IMR-90 (cell line): Measurements from ENCODE around the gene EXOC8. TPM values are rescaled to one million over a fixed set of nuclear protein-coding genes. Genes with fewer than 3 reads are reported as not detected.
"Not testable (repeated sequence)": the region's sequence is repeated elsewhere in the genome, so short reads cannot be mapped to it uniquely, and the experiment has no call there.

Experiments used
- ATAC-seq: fragments of 200-7000 bp; cut with Tn5 transposase; 2 replicates; pipeline ENCODE4 v1.9.1; 2020; ENCODE audit warnings: low read depth, mild to moderate bottlenecking, moderate library complexity
- BruUV-seq: library from RNA; stranded (reverse); fragments of 400-500 nt; replicated peaks from 2 replicates; lab custom pipeline; 2021; lab: Mats Ljungman, UMichigan
- CTCF ChIA-PET: fragments of 300-600 bp; formaldehyde crosslinking; extraction: SDS; loops from one replicate; lab custom pipeline; 2021; ENCODE audit warnings: antibody characterized with exemption; lab: Yijun Ruan, JAX
- POLR2A ChIA-PET: fragments of 300-600 bp; sonication (Branson Sonifier 250); formaldehyde crosslinking; loops from one replicate; lab custom pipeline; 2022; ENCODE audit warnings: antibody characterized with exemption; ENCODE audit not compliant: unreplicated experiment; lab: Charles Lee
- DNase-seq: peaks from one replicate; pipeline ENCODE4 v3.0.0; 2013
- H2AFZ ChIP-seq: replicated peaks from 2 replicates; pipeline ENCODE3; 2013; ENCODE audit warnings: low read length, mild to moderate bottlenecking; ENCODE audit not compliant: poor library complexity
- H2AK5ac ChIP-seq: 2 replicates; pipeline ENCODE4 v1.6.1; 2013; ENCODE audit warnings: low read depth, low read length, inconsistent platforms
- H2AK9ac ChIP-seq: replicated peaks from 2 replicates; pipeline ENCODE3; 2013; ENCODE audit warnings: mild to moderate bottlenecking, low read depth, low read length, moderate library complexity; ENCODE audit not compliant: poor library complexity
- H2BK120ac ChIP-seq: 2 replicates; pipeline ENCODE4 v1.6.1; 2013; ENCODE audit warnings: low read depth, low read length, inconsistent platforms
- H2BK15ac ChIP-seq: 3 replicates; pipeline ENCODE4 v1.6.1; 2013; ENCODE audit warnings: low read depth, low read length, inconsistent platforms
- H2BK20ac ChIP-seq: 2 replicates; pipeline ENCODE4 v1.6.1; 2013; ENCODE audit warnings: low read depth, mild to moderate bottlenecking, inconsistent platforms, low read length, moderate library complexity
- H2BK5ac ChIP-seq: 2 replicates; pipeline ENCODE4 v1.6.1; 2013; ENCODE audit warnings: mild to moderate bottlenecking, low read depth, low read length, inconsistent platforms; ENCODE audit not compliant: poor library complexity, severe bottlenecking
- H3K14ac ChIP-seq: replicated peaks from 2 replicates; pipeline ENCODE4 v1.6.1; 2013; ENCODE audit warnings: low read depth, low read length, inconsistent platforms
- H3K18ac ChIP-seq: 2 replicates; pipeline ENCODE4 v1.6.1; 2013; ENCODE audit warnings: low read depth, low read length, control low read depth
- H3K23ac ChIP-seq: 2 replicates; pipeline ENCODE4 v1.6.1; 2013; ENCODE audit warnings: low read depth, low read length, inconsistent platforms
- H3K27ac ChIP-seq: 2 replicates; pipeline ENCODE4 v1.5.1; 2013; ENCODE audit warnings: mild to moderate bottlenecking, control low read depth, low read length; ENCODE audit not compliant: insufficient read depth
- H3K27me3 ChIP-seq: 2 replicates; pipeline ENCODE4 v1.6.1; 2013; ENCODE audit warnings: low read length; ENCODE audit not compliant: control insufficient read depth, insufficient read depth
- H3K36me3 ChIP-seq: 2 replicates; pipeline ENCODE4 v1.6.1; 2013; ENCODE audit warnings: low read length, mixed read lengths; ENCODE audit not compliant: control insufficient read depth, insufficient read depth
- H3K4ac ChIP-seq: 2 replicates; pipeline ENCODE4 v1.6.1; 2013; ENCODE audit warnings: low read depth, low read length, inconsistent platforms
- H3K4me1 ChIP-seq: 2 replicates; pipeline ENCODE4 v1.6.1; 2013; ENCODE audit warnings: low read length, mixed read lengths; ENCODE audit not compliant: control insufficient read depth, insufficient read depth
- H3K4me2 ChIP-seq: 2 replicates; pipeline ENCODE4 v1.6.1; 2013; ENCODE audit warnings: low read depth, mild to moderate bottlenecking, control low read depth, low read length, moderate library complexity
- H3K4me3 ChIP-seq: 2 replicates; pipeline ENCODE4 v1.5.1; 2013; ENCODE audit warnings: low read depth, mild to moderate bottlenecking, control low read depth, low read length, moderate library complexity; ENCODE audit not compliant: insufficient read depth
- H3K56ac ChIP-seq: 2 replicates; pipeline ENCODE4 v1.6.1; 2013; ENCODE audit warnings: low read length, inconsistent platforms; ENCODE audit not compliant: insufficient read depth; ENCODE audit errors: extremely low read depth
- H3K79me1 ChIP-seq, 2 experiments: 2 replicates each; pipeline ENCODE4 v1.6.1; 2013; ENCODE audit warnings: low read length in 2 of 2, inconsistent platforms in 1 of 2, low read depth in 1 of 2
- H3K9ac ChIP-seq: 2 replicates; pipeline ENCODE4 v1.6.1; 2013; ENCODE audit warnings: low read depth, low read length, control low read depth
- H3K9me1 ChIP-seq: 2 replicates; pipeline ENCODE4 v1.6.1; 2013; ENCODE audit warnings: low read length, inconsistent platforms; ENCODE audit not compliant: insufficient read depth
- H3K9me3 ChIP-seq: 2 replicates; pipeline ENCODE4 v1.6.1; 2013; ENCODE audit warnings: low read length; ENCODE audit not compliant: control insufficient read depth, insufficient read depth
- H4K20me1 ChIP-seq: 2 replicates; pipeline ENCODE4 v1.6.1; 2013; ENCODE audit warnings: low read length, inconsistent platforms; ENCODE audit not compliant: insufficient read depth
- H4K5ac ChIP-seq: 2 replicates; pipeline ENCODE4 v1.6.1; 2013; ENCODE audit warnings: mild to moderate bottlenecking, low read depth, low read length, control low read depth
- H4K8ac ChIP-seq, 2 experiments: 2 replicates each; pipeline ENCODE4 v1.6.1; 2013; ENCODE audit warnings: low read depth in 2 of 2, low read length in 2 of 2, control low read depth in 1 of 2, inconsistent platforms in 1 of 2
- H4K91ac ChIP-seq: 2 replicates; pipeline ENCODE4 v1.6.1; 2013; ENCODE audit warnings: low read depth, low read length, inconsistent platforms; ENCODE audit not compliant: insufficient read depth
- whole genome bisulfite sequencing, 2 experiments: methylation state at CpG; one replicate each; pipeline versions ENCODE4 v1.1.5 to v1.1.7; 2013; ENCODE audit warnings: missing lambda C conversion rate in 2 of 2; ENCODE audit not compliant: insufficient read length in 1 of 2; ENCODE audit errors: extremely low coverage in 2 of 2; 5-methylcytosine and 5-hydroxymethylcytosine counted together
- dilution Hi-C: fragments of 300-500 bp; cut with HindIII; formaldehyde crosslinking; loops from one replicate; pipeline ENCODE4 v1.14.3; 2018; ENCODE audit warnings: low sequenced_read_pairs; ENCODE audit not compliant: unreplicated experiment
- in situ Hi-C: fragments of 300-500 bp; cut with MboI; formaldehyde crosslinking; loops from 3 replicates; pipeline ENCODE4 v1.14.3; 2019; ENCODE audit warnings: low sequenced_read_pairs, inconsistent platforms, mixed read lengths
- intact Hi-C: fragments of 100-400 bp; cut with micrococcal nuclease; formaldehyde crosslinking; loops from 2 replicates; pipeline ENCODE4 v1.10.0; 2022
- polyA plus RNA-seq, 3 experiments: library from polyadenylated mRNA; depleted of rRNA; stranded (reverse); fragments of >200 nt; gene quantifications; 2 replicates each; pipeline ENCODE4 v1.2.3, GENCODE V29; 2012; ENCODE audit warnings: low replicate concordance in 1 of 3
- total RNA-seq: library from RNA; depleted of rRNA; stranded (reverse); fragments of >200 nt; gene quantifications from 2 replicates; pipeline ENCODE4 v1.2.3, GENCODE V29; 2012

The EXOC8 gene
- total and polyA plus RNA-seq, 2 of the 4 experiments (the other 2 are of a cell fraction) = 2.6 to 11.5 TPM

- H2AFZ ChIP-seq, dilution Hi-C loops, H3K4me3 ChIP-seq, H2BK120ac ChIP-seq, H3K27ac ChIP-seq, H4K5ac ChIP-seq, H2BK20ac ChIP-seq, H2AK5ac ChIP-seq, H3K4ac ChIP-seq, H3K9me3 ChIP-seq, H3K9me1 ChIP-seq, H3K4me1 ChIP-seq, CTCF ChIA-PET, H3K27me3 ChIP-seq, H2BK5ac ChIP-seq, H3K18ac ChIP-seq, H4K91ac ChIP-seq, BruUV-seq, H2AK9ac ChIP-seq, POLR2A ChIA-PET, H3K9ac ChIP-seq, H3K23ac ChIP-seq, H3K56ac ChIP-seq, ATAC-seq, H3K4me2 ChIP-seq, DNase-seq, H3K14ac ChIP-seq, in situ Hi-C loops, H2BK15ac ChIP-seq, H4K20me1 ChIP-seq, H4K8ac ChIP-seq, intact Hi-C loops: not testable (repeated sequence)
- WGBS, 2 experiments = no CpG with 5 or more reads among the region's 1 CpG
- Histone ChIP-seq H3K79me1 (peaks cover 3 to 18% of the 10 kb centered on the region in 2 experiments), H3K36me3 (peaks cover 11% of the 10 kb centered on the region; the same call in 1 of the 2 replicates)
Observed at GRCh38 chr1:231348856-231349255, 11.2 kb upstream of the EXOC8 start.
